ENCODE data around the gene ZBTB12.

GRCh38 chr6:31907158-31907813, 5.4 kb upstream of the ZBTB12 start:
- TF ChIP-seq, protein P1, sequence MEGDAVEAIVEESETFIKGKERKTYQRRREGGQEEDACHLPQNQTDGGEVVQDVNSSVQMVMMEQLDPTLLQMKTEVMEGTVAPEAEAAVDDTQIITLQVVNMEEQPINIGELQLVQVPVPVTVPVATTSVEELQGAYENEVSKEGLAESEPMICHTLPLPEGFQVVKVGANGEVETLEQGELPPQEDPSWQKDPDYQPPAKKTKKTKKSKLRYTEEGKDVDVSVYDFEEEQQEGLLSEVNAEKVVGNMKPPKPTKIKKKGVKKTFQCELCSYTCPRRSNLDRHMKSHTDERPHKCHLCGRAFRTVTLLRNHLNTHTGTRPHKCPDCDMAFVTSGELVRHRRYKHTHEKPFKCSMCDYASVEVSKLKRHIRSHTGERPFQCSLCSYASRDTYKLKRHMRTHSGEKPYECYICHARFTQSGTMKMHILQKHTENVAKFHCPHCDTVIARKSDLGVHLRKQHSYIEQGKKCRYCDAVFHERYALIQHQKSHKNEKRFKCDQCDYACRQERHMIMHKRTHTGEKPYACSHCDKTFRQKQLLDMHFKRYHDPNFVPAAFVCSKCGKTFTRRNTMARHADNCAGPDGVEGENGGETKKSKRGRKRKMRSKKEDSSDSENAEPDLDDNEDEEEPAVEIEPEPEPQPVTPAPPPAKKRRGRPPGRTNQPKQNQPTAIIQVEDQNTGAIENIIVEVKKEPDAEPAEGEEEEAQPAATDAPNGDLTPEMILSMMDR (conservative IDR thresholded peaks at IDR 0.05) = no peak
- no peak for TF ChIP-seq EZH2 (IDR thresholded peaks at IDR 0.05; ENCODE audit: low read depth)

All from PC-9 (cell line).